Vein endothelial cell (primary cell): ENCODE measurements around the gene KRTAP5-10. TPM values are rescaled to one million over a fixed set of nuclear protein-coding genes. Genes with fewer than 3 reads are reported as not detected.

ENCODE experiments used
- small RNA-seq: library from RNA; depleted of rRNA; stranded (forward); fragments of <200 nt; gene quantifications from one replicate; pipeline ENCODE3, GENCODE V24; 2012
- total RNA-seq: library from RNA; depleted of rRNA; stranded (reverse); fragments of >200 nt; gene quantifications from 2 replicates; pipeline ENCODE4 v1.2.3, GENCODE V29; 2012

KRTAP5-10 gene
- not detected in 2 replicates for total RNA-seq

DNA sequence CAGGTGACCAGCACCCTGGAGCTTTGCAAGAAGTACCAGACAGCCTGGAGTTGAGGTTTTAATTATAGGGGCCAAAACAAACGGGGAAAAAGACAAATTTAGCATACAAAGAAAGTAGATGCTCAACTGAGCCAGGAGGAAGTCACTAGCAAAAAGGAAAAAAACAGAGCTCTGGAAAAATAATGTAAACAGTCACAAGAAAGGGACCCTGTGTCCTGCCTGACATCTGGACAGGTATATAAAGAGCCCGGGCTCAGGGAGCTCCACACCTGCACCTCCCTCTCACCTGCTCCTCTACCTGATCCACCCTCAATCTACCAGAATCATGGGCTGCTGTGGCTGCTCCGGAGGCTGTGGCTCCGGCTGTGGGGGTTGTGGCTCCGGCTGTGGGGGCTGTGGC, at the start of gene KRTAP5-10:
TSS of gene KRTAP5-10 (plus strand) at position 301 of the 400 bp plus-strand sequence. CDS start at position 326, 25 bp downstream.

GRCh38 chr11:71526796-71527575, 38.4 kb upstream of the KRTAP5-10 start, which contains the start of gene KRTAP5-7:
TSS of gene KRTAP5-7 (plus strand) at chr11:71527267. CDS start at chr11:71527301, 34 bp downstream.

DNA sequence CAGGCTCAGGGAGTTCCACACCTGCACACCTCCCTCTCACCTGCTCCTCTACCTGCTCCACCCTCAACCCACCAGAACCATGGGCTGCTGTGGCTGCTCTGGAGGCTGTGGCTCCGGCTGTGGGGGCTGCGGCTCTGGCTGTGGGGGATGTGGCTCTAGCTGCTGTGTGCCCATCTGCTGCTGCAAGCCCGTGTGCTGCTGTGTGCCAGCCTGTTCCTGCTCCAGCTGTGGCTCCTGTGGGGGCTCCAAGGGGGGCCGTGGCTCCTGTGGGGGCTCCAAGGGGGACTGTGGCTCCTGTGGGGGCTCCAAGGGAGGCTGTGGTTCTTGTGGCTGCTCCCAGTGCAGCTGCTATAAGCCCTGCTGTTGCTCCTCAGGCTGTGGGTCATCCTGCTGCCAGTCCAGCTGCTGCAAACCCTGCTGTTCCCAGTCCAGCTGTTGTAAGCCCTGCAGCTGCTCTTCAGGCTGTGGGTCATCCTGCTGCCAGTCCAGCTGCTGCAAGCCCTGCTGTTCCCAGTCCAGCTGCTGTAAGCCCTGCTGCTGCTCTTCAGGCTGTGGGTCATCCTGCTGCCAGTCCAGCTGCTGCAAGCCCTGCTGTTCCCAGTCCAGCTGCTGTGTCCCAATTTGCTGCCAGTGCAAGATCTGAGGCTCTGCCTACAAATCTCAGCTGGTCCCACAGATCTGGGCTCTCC, 27.2 kb upstream of the KRTAP5-10 start, which contains the start of gene KRTAP5-8:
TSS of gene KRTAP5-8 (plus strand) at position 49 of the 689 bp plus-strand sequence. CDS start at position 80, 31 bp downstream.

DNA sequence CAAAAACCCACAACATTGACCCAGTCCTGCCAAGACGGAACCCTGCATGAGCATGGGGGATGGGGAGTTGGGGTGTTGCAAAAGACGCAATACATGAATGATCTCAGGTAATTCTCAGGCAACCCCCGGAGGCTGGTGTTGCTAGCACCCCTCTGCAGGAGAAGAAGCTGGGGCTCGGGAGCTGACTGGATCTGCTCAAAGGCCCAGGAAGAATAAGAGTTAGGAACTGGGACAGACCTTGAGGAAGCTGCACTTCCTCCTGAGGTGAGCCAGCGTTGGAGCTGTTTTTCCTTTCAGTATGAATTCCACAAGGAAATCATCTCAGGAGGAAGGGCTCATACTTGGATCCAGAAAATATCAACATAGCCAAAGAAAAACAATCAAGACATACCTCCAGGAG, 17.2 kb upstream of the KRTAP5-10 start, which contains the start of gene KRTAP5-9:
TSS of gene KRTAP5-9 (plus strand) at position 301 of the 400 bp plus-strand sequence. CDS start 238 bp downstream, outside the sequence.

GRCh38 chr11:71582309-71582895, 17.0 kb downstream of the KRTAP5-10 start, which contains the start of gene KRTAP5-11:
TSS of gene KRTAP5-11 (minus strand) at chr11:71582875. CDS start at chr11:71582837, 38 bp downstream.

Small RNA genes within 50 kb of the gene (small RNA-seq; reads per million reads assigned to genes)
- not detected for gene AP000867.1
- not detected for gene KRTAP5-14P

Other genes starting within 250 kb of the KRTAP5-10 start
- gene DHCR7, start 117.2 kb upstream of the KRTAP5-10 start, total RNA-seq: 36.9 and 51.1 TPM in 2 replicates
- gene NADSYN1, start 112.4 kb upstream of the KRTAP5-10 start, total RNA-seq: 130 and 132 TPM in 2 replicates
- not detected in 2 replicates for gene KRTAP5-7, start 38.3 kb upstream of the KRTAP5-10 start, total RNA-seq
- not detected in 2 replicates for gene KRTAP5-8, start 27.5 kb upstream of the KRTAP5-10 start, total RNA-seq
- not detected in 2 replicates for gene KRTAP5-9, start 17.1 kb upstream of the KRTAP5-10 start, total RNA-seq
- gene KRTAP5-11, start 17.3 kb downstream of the KRTAP5-10 start, total RNA-seq: not detected in 2 replicates